Measurements from ENCODE around the gene TSBP1. TPM values are rescaled to one million over a fixed set of nuclear protein-coding genes. Genes with fewer than 3 reads are reported as not detected.

Gene TSBP1
- total and polyA plus RNA-seq, 5 experiments from 2014 or later: not detected

DNA sequence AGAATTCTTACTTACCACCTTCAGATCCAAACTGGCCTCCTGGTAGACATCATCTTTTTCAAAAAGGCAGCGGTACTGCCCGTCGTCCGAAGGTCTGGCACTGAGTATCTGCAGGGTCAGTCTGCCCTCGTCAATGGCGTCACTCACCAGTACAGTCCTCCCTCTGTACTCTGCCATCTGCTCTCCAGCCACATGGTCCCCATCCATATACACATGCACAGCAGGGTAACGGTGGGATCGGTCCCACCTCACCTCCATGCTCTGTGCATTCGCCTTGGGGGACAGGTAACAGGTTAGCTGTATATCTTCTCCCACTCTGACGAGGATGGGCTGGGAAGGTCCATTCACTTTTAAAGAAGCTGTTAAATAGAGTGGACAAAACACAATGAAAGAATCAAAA, 24.3 kb upstream of the TSBP1 start:
- Mint-ChIP-seq H3K9me3 (no peaks in the 10 kb centered on the region), H3K27me3 (peaks cover 11 to 20% (median 16%) of the 10 kb centered on the region in 5 donors), H3K36me3 (no peaks in the 10 kb centered on the region), H3K4me1 (no peaks in the 10 kb centered on the region), H3K27ac (no peak overlapping the region), H3K4me3 (no peak overlapping the region)
- POLR2A ChIA-PET: no interaction called here
- DNase-seq: no peak
- no peak for ATAC-seq

DNA sequence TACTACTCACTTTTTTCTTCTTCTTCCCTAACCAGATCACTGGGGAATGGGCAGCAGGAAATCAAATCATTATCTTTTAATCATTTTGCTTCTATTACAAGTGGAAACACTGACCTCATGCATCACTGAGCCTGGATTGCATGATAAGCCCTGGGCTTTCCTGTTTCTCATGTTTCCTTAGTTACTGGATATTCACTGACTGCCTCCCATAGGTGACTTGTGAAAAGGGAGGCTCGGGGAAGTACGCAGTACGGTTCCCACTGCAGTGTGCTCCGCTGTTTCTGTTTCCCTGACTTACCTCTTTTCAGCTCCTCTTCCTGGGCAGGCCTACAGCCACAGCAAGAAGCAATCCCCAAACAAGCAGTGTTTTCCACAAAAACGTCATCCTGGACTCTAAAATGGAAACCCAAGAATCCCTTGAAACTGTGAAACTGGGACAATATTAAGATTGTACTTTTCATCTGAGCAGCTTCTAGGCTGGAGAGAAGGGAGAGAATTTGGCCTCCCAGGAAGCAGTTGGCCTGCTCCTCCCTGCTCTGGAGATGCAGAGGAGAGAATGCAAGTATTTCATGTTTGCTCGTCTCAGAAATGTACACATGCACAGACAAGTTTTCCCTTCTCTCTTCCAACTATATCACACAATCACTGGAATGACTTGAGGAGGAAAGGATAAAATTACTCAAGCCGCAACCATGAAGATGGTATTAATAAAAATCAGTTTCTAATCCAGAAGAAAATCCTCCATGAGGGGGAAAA, 22.1 kb upstream of the TSBP1 start:
- H3K9me3 Mint-ChIP-seq: no peaks in the 10 kb centered on the region
- ATAC-seq: no peak
- no peaks in the 10 kb centered on the region for H3K4me1 Mint-ChIP-seq
- H3K4me3 Mint-ChIP-seq: no peak overlapping the region
- DNase-seq: no peak
- H3K27ac Mint-ChIP-seq: peak overlapping the region in 1 of 10 donors; percentile 10
- POLR2A ChIA-PET: interaction anchor here (0.6 kb wide), 1 partner anchor 496 kb away, joined by 5 read pairs; no protein-coding TSS in a partner anchor
- H3K27me3 Mint-ChIP-seq: peaks cover 10 to 27% (median 11%) of the 10 kb centered on the region in 5 donors
- H3K36me3 Mint-ChIP-seq: no peaks in the 10 kb centered on the region

DNA sequence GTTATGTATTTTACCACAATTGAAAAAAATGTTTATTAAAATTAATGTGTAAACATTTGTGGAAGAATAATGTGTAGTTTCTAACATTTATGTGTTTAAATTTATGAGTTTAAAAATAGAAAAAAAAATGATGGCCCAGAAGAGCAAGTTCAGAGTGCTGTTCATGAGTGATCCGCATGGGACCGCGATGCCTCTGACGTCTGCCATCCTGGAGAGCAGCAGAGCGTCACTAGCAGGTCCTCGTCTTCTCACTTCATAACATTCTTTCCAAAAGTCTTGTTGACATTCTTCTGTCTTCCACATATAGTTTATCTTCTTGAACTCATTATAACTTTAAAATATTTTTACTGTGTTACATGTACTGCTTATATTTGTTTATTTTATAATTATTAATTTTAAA, 19.8 kb upstream of the TSBP1 start:
- no peaks in the 10 kb centered on the region for H3K36me3 Mint-ChIP-seq
- DNase-seq (no peak), ATAC-seq (no peak)
- H3K9me3 Mint-ChIP-seq: no peaks in the 10 kb centered on the region
- no peak overlapping the region for H3K27ac Mint-ChIP-seq
- peaks cover 18 to 50% (median 26%) of the 10 kb centered on the region in 5 donors for H3K27me3 Mint-ChIP-seq
- no peaks in the 10 kb centered on the region for H3K4me1 Mint-ChIP-seq
- no peak overlapping the region for H3K4me3 Mint-ChIP-seq
- POLR2A ChIA-PET: no interaction called here

DNA sequence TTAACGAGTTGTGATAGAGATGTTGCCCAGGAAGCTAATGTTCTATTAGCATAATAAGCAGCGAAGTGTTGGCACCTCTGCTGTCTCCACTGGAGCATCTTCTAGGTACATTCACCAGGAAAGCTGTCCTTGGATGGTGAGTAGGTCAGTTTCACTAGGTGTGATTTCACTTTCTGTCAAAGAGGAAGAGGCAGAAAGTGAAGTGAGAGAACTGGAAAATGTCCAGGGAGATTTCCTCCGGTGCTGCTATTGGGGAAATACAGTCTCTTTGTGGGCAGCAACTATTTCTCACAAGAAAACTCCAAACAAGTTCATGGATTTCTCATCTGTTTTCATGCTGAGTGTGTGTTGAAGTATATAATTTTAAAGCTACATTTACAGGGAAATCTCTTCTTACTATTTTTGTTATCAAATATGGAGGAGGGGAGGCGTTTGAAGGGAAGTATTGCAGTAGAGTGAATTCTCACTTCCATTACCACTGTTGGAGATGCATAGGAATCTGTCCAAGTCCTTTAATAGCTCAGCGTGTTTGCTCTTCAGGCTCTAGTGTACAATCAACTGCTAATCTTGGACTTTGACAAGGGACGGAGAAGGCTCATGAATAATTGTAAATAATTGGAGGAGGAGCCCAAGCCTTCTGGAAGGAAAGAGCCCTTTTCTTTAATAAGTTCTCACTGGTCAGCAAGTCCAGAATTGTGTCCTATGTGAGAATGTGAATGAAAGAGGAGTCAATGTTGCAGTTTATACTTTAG, 16.1 kb upstream of the TSBP1 start:
- ATAC-seq: no peak
- Mint-ChIP-seq H3K4me3 (no peak overlapping the region), H3K27ac (peak overlapping the region in 1 of 10 donors; percentile 79), H3K9me3 (no peaks in the 10 kb centered on the region), H3K27me3 (peaks cover 17 to 37% (median 27%) of the 10 kb centered on the region in 5 donors), H3K4me1 (peaks cover 0 to 5% (median 0%) of the 10 kb centered on the region in 4 donors), H3K36me3 (no peaks in the 10 kb centered on the region)
- DNase-seq: no peak
- POLR2A ChIA-PET: no interaction called here

DNA sequence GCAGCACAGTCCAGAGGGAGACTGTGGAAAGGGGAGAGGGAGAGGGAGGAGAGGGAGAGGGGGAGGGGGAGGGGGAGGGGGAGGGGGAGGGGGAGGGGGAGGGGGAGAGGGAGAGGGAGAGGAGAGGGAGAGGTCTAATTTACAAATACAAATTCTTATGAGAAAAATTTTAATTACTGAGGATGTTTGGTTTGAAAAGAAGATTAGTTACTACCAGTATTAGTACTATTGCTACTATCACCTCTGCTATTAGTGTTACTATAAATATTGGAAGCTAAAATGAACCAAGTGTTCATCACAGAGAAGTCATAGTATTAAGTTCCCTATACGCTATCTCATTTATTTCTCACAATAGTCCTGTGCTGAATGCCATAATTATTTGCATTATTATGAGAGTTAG, 14.3 kb upstream of the TSBP1 start:
- Mint-ChIP-seq H3K27me3 (peaks cover 12 to 37% (median 21%) of the 10 kb centered on the region in 5 donors), H3K27ac (no peak overlapping the region), H3K4me1 (peaks cover 0 to 5% (median 0%) of the 10 kb centered on the region in 4 donors), H3K4me3 (no peak overlapping the region), H3K9me3 (no peaks in the 10 kb centered on the region), H3K36me3 (no peaks in the 10 kb centered on the region)
- DNase-seq: no peak
- POLR2A ChIA-PET: interaction anchor here (0.6 kb wide), 1 partner anchor 61 kb away, joined by 4 read pairs; no protein-coding TSS in a partner anchor
- no peak for ATAC-seq

DNA sequence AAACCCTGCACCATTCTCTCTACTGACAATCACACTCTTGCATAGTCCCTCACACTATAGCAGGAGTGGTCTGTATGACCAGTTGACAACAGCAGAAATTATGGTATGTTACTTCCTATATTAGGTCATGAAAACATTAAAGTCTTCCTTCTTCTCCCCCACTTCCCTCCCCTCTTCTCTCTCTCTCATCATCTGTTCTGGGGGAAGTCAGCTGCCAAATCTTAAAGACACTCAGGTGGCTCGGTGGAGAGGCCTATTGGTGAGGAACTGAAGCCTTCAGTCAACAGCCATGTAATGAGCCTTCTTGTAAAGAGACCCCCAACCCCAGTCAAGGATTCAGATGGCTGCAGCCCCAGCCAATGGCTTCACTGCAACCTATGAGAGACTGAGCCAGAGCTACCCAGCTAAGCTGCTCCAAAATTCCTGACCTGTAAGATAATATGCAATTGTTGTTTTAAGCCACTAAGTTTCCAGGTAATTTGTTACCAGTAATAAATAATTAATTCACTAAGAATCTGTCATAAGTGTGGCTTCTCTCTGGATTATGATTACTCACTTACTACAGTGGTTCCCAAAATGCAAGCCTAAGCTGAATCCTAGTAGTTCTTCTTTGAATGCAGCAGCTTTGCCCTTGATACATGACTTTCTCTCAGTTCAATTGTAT, 11.2 kb upstream of the TSBP1 start:
- Mint-ChIP-seq H3K36me3 (no peaks in the 10 kb centered on the region), H3K27me3 (peaks cover 9 to 20% (median 17%) of the 10 kb centered on the region in 5 donors), H3K4me3 (no peak overlapping the region), H3K9me3 (no peaks in the 10 kb centered on the region), H3K4me1 (peaks cover 0 to 5% (median 0%) of the 10 kb centered on the region in 4 donors), H3K27ac (peak overlapping the region in 1 of 10 donors; percentile 57)
- no peak for DNase-seq
- POLR2A ChIA-PET: no interaction called here
- ATAC-seq: no peak

DNA sequence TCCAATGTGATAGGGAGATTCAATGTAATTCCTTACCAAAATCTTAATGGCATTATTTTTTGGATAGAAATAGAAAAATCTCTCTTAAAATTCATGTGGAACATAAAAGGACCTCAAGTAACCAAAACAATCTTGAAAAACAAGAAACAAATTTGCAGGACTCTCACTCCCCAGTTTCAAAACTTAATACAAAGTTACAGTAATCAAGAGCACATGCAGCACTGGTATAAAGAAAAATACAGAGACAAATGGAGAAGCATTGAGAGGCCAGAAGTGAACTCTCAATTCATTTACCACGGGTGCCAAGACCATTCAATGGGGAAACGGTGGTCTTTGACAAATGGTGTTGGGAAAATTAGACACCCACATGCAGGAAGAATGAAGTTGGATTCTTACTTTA, 7.8 kb upstream of the TSBP1 start:
- ATAC-seq (no peak), DNase-seq (no peak)
- Mint-ChIP-seq H3K4me1 (peaks cover 0 to 5% (median 0%) of the 10 kb centered on the region in 4 donors), H3K9me3 (no peaks in the 10 kb centered on the region), H3K27ac (no peak overlapping the region), H3K27me3 (peaks cover 12 to 22% (median 18%) of the 10 kb centered on the region in 5 donors), H3K36me3 (peaks cover 0 to 3% (median 0%) of the 10 kb centered on the region in 3 donors), H3K4me3 (no peak overlapping the region)
- POLR2A ChIA-PET: no interaction called here

DNA sequence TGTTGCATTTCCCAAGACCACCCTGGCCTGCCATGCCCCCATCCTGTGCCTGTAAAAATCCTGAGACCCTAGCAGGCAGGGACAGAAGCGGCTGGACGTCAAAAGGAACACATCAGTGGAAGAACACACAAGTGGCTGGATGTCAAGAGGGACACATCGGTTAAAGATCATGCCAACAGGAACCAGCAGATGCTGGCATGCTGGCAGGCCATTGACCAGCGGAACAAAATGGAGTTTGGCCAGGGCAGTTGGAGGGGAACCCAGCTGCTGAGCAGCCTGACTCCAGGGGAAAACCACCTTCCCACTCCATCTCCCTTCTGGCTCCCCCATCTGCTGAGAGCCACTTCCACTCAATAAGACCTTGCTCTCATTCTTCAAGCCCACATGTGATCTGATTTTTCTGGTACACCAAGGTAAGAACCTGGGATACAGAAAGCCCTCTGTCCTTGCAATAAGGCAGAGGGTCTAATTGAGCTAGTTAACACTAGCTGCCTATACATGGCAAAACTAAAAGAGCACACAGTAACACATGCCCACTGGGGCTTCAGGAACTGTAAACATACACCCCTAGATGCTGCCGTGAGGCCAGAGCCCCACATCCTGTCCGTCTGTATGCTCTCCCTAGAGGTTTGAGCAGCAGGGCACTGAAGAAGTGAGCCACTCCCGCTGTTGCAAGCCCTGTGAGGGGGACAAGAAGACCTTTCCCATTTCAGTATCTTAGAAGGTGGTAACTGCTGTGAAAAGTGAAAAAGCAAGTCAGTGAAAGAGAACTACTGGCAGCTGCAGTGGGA, 4.2 kb upstream of the TSBP1 start:
- peaks cover 0 to 2% (median 0%) of the 10 kb centered on the region in 4 donors for H3K4me1 Mint-ChIP-seq
- H3K4me3 Mint-ChIP-seq: no peak overlapping the region
- ATAC-seq (no peak), DNase-seq (no peak)
- POLR2A ChIA-PET: no interaction called here
- peaks cover 0 to 3% (median 0%) of the 10 kb centered on the region in 3 donors for H3K36me3 Mint-ChIP-seq
- H3K27ac Mint-ChIP-seq: no peak overlapping the region
- H3K27me3 Mint-ChIP-seq: peaks cover 15 to 28% (median 27%) of the 10 kb centered on the region in 5 donors
- H3K9me3 Mint-ChIP-seq: no peaks in the 10 kb centered on the region

DNA sequence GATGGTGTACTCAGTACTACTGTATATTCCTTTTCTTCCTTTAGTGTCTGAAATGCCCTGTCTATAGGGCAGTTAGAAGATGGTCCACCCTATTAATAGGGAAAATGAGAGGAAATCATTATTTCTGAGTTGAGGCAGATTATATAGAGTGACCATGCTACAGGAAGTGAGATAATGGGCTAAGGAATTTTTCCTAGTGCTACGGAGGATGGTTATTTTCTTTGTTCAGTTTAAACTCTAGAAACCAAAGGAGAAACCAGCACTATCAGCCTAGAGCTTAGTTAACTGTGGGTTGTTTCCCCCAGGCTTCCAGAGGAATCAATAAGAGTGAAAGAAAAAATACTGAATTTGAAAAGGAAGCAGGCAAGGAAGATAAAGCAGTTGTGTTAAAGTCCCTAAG, 474 bp downstream of the TSBP1 start:
- H3K27me3 Mint-ChIP-seq: peaks cover 18 to 52% (median 32%) of the 10 kb centered on the region in 5 donors
- ATAC-seq (no peak), DNase-seq (no peak)
- H3K9me3 Mint-ChIP-seq: no peaks in the 10 kb centered on the region
- POLR2A ChIA-PET: no interaction called here
- peaks cover 0 to under 1% (median 0%) of the 10 kb centered on the region in 3 donors for H3K36me3 Mint-ChIP-seq
- H3K4me3 Mint-ChIP-seq: no peak overlapping the region
- H3K27ac Mint-ChIP-seq: no peak overlapping the region
- H3K4me1 Mint-ChIP-seq: peaks cover 0 to 2% (median 0%) of the 10 kb centered on the region in 4 donors

DNA sequence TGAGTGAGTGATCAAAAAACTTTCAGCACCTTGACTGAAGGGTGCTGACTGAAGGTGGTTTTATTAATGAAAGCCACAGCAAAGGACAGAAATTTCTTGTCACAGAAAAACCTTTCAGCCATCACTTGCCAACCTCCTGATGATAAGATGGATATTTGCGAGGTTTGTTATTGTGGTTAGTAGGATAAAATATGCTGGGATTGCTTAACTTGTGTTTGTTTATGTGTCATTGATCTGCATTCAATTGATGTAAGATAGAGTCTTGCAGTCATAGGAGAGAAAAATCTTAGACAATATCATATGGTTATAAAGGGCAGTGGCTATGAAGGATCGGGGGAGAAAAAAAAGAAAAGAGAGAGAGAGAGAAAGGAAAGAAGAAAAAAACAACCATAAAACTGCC, 1.2 kb downstream of the TSBP1 start:
- no peaks in the 10 kb centered on the region for H3K9me3 Mint-ChIP-seq
- POLR2A ChIA-PET: no interaction called here
- ATAC-seq (no peak), DNase-seq (no peak)
- H3K27me3 Mint-ChIP-seq: peaks cover 22 to 46% (median 28%) of the 10 kb centered on the region in 5 donors
- H3K27ac Mint-ChIP-seq: no peak overlapping the region
- peaks cover 0 to 2% (median 0%) of the 10 kb centered on the region in 4 donors for H3K4me1 Mint-ChIP-seq
- H3K4me3 Mint-ChIP-seq: no peak overlapping the region
- H3K36me3 Mint-ChIP-seq: no peaks in the 10 kb centered on the region

DNA sequence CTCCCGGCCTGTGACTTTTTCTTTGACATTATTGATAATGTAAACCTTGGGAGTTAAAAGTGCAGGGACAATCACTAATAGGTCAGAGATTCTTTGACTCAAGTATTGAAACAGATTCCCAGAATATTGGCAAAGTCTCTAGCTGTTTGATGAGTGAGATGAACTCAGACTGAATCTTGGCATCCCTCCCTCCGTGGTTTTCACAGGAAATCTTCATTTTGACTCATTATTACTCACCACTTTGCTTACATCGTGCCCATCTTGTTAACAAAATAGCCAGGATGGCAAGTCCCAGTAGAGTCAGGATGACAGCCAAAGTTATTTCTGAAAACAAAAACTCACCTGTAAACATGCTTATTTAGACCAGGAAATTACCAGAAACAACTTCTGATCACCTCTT, 2.0 kb downstream of the TSBP1 start:
- no peak overlapping the region for H3K4me3 Mint-ChIP-seq
- DNase-seq (no peak), ATAC-seq (no peak)
- peaks cover 0 to 2% (median 0%) of the 10 kb centered on the region in 4 donors for H3K4me1 Mint-ChIP-seq
- H3K9me3 Mint-ChIP-seq: peaks cover 0 to under 1% (median 0%) of the 10 kb centered on the region in 9 donors
- POLR2A ChIA-PET: no interaction called here
- peaks cover 22 to 54% (median 24%) of the 10 kb centered on the region in 5 donors for H3K27me3 Mint-ChIP-seq
- H3K27ac Mint-ChIP-seq: no peak overlapping the region
- no peaks in the 10 kb centered on the region for H3K36me3 Mint-ChIP-seq

DNA sequence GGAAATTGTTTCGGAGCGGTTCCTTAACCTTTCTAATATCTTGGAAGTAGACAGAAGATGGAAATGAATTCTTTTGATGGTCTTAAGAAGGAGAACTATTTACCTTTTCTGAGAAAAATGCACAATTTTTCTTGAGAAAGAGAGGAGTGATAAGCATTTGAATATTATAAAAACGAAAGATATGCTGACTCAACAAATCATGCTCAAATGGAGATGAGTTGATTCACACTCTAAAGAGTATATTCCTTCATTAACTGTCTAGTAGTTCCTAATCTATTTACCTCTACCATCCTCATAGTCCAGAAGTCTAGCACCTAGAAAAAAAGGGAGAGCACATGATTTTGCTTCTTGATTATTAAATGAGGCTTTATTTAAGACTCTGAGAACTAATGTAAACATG, 4.1 kb downstream of the TSBP1 start:
- DNase-seq: no peak
- ATAC-seq: no peak
- Mint-ChIP-seq H3K27me3 (peaks cover 22 to 58% (median 28%) of the 10 kb centered on the region in 5 donors), H3K36me3 (peaks cover 0 to 4% (median 0%) of the 10 kb centered on the region in 3 donors), H3K4me1 (peaks cover 0 to 2% (median 0%) of the 10 kb centered on the region in 4 donors), H3K9me3 (peaks cover 0 to 5% (median 0%) of the 10 kb centered on the region in 9 donors), H3K27ac (no peak overlapping the region), H3K4me3 (no peak overlapping the region)
- POLR2A ChIA-PET: no interaction called here

Measured in naive thymus-derived CD8-positive, alpha-beta T cell (primary cell).